ENCODE data around the gene WDR4.
"Not testable (repeated sequence)": the region's sequence is repeated elsewhere in the genome, so short reads cannot be mapped to it uniquely, and the experiment has no call there.

The WDR4 gene

GRCh38 chr21:42878993-42879787, at the start of gene WDR4:
WDR4 (minus strand) TSS chr21:42879539; CDS start chr21:42879495, 44 bp downstream.
- peak; percentile 93 for DNase-seq

DNA sequence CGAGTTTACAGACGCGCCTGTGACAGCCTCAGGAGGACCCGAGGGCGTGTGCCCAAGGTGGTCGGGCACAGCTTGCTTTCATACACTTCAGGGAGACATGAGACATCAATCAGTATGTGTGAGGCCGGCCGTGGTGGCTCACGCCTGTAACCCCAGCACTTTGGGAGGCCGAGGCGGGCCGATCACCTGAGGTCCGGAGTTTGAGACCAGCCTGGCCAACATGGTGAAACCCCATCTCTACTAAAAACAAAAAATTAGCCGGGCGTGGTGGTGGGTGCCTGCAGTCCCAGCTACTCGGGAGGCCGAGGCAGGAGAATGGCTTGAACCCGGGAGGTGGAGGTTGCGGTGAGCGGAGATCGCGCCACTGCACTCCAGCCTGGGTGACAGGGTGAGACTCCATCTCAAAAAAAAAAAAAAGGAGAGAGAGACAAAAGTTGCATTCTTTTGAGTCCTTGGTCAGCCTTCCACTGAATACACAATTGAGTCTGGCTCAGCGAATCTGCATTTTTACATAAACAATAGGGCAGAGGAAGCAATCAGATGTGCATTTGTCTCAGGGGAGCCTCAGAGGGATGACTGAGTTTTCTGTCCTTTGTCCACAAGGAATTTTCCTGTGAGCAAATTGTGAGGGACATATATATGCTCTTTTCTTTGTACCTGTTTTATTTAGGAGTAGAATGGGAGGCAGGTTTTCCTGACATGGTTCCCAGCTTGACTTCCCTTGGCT, 48.3 kb upstream of the WDR4 start:
- not testable (repeated sequence) for DNase-seq

- no peak for DNase-seq
These were observed 46.0 kb upstream of the WDR4 start, which contains the start of gene ERVH48-1 for GRCh38 chr21:42925114-42925926. ERVH48-1 (minus strand) TSS chr21:42925630; CDS start chr21:42919006, 6,624 bp downstream.

DNA sequence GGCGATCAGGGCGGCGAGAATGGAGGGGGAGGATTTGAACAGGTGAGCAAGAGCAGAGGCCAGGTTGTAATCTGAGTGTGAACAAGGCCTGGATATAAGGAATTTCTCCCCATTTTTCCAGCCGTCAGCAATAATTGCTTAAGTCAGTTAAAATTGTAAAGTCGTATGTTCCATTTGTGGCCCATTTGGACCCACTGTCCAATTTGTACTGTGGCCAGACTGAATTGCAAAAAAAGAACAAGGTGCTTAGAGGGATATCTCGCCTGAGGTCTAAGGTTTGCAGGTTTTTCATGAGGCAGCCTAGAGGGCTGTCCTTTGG, 45.1 kb upstream of the WDR4 start:
- DNase-seq: no peak

GRCh38 chr21:42923553-42924432, 44.5 kb upstream of the WDR4 start:
- peak; percentile 31 for DNase-seq

DNA sequence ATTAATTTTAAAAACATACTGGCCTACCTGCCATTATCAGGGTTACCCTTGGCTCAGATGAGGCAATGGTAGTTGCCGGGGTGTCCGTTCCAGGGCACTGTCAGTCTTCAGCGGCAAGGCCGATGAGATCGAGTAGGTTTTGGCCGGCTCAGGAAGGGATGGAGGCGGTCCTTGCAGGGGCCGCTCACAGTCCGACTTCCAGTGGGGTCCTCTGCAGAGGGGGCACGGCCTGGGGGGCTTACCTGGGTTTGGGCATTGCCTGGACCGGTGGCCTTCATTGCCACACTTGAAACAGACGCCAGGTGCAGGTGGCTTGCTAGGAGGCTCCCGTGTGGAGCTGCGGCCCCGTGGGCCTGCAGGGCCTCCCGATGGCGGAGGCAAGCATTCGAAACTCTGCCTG, 43.6 kb upstream of the WDR4 start:
- DNase-seq: no peak

DNA sequence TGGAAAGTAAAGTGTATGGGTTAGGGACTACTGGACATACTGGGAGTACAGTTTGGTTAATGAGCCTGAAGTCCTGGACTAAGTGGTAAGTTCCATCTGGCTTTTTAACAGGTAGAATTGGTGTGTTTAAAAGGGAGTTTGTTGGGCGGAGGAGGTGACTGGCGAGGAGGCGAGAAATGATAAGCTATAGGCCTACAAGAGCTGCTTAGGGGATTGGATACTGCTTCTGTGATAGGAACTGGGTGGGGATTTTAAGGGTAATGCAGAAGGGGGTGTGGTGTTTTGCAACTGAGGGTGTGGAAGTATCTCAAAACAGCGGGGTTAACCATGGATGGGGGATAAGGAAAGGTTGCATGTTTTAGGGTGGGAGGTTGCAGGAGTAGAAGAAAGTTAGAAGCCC, 42.6 kb upstream of the WDR4 start:
- no peak for DNase-seq

GRCh38 chr21:42918291-42918690, 39.0 kb upstream of the WDR4 start:
- DNase-seq: no peak

DNA sequence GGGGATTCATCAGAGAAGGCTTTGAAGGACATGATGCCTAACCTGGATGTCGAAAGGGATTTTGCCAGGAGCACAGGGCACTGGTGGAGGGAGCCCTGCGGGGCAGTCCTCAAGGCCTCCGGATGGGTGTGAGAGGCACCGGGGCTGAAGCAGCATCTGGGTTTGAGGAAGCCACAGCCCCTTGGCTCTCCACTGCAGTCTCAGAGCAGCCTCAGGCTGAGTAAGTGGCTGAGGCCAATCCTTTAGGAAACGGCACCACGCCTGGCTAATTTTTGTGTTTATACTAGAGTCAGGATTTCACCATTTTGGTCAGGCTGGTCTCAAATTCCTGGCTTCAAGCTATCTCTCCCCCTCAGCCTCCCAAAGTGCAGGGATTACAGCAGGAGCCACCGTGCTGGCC, 34.1 kb upstream of the WDR4 start:
- DNase-seq: no peak

DNA sequence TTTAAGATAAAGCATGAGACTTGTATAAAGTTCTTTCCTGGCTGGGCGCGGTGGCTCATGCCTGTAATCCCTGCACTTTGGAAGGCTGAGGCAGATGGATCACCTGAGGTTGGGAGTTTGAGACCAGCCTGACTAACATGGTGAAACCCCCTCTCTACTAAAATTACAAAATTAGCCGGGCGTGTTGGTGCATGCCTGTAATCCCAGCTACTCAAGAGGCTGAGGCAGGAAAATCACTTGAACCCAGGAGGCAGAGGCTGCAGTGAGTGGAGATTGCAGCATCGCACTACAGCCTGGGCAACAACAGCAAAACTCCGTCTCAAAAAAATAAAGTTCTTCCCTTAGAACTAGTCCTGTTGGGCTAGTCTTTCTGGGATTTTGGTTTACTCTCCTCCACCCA, 32.6 kb upstream of the WDR4 start:
- DNase-seq: not testable (repeated sequence)

GRCh38 chr21:42908484-42908883, 29.1 kb upstream of the WDR4 start:
- DNase-seq: not testable (repeated sequence)

- DNase-seq: no peak
These were observed 26.9 kb upstream of the WDR4 start for GRCh38 chr21:42906233-42906632.

- no peak for DNase-seq
These were observed 25.9 kb upstream of the WDR4 start for GRCh38 chr21:42905195-42905594.

GRCh38 chr21:42903817-42904216, 24.5 kb upstream of the WDR4 start:
- DNase-seq: no peak

DNA sequence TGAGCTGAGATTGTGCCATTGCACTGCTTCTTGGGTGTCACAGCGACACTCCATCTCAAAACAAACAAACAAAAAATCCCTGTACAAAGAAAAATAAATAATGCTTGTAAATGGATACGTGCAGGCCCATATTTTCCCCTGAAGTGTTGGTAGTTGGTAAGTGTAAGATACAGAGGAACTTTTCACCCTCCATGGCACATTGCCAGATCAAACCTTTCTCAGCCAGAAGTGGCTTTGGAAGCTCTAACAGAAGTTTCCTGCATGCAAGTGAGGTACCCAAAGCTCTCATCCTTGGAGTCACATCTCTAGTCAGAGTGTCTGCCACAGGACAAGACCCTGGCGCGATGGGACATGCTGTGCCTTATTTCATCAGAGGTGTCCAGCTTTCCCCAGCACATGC, 21.1 kb upstream of the WDR4 start:
- no peak for DNase-seq

- DNase-seq: peak; percentile 98
These were observed 13.8 kb upstream of the WDR4 start, which contains the start of gene NDUFV3 for GRCh38 chr21:42892931-42893755. NDUFV3 (plus strand) TSS chr21:42893309; CDS start chr21:42893334, 25 bp downstream.

GRCh38 chr21:42892582-42892930, 13.2 kb upstream of the WDR4 start:
- no peak for DNase-seq

- DNase-seq: no peak
These were observed 8.0 kb upstream of the WDR4 start for GRCh38 chr21:42887326-42887725.

DNA sequence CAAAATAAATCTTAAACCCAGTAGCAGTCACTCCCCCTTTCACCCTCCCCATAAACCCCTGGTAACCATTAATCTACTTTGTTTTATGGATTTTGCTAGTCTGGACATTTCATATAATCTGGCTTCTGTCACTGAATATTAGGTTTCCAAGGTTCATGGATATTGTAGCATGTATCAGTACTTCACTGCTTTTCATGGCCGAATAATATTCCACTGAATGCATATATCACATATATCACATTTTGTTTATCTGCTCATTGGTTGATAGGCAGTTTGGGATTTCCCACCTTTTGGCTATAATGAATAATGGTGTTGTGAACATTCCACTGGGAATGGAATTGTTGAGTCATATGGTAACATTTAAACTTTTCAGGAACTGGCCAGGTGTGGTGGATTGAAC, 4.6 kb upstream of the WDR4 start:
- no peak for DNase-seq

- no peak for DNase-seq
These were observed 1.0 kb upstream of the WDR4 start for GRCh38 chr21:42880352-42880751.

- DNase-seq: no peak
These were observed 704 bp downstream of the WDR4 start for GRCh38 chr21:42878678-42878992.

DNA sequence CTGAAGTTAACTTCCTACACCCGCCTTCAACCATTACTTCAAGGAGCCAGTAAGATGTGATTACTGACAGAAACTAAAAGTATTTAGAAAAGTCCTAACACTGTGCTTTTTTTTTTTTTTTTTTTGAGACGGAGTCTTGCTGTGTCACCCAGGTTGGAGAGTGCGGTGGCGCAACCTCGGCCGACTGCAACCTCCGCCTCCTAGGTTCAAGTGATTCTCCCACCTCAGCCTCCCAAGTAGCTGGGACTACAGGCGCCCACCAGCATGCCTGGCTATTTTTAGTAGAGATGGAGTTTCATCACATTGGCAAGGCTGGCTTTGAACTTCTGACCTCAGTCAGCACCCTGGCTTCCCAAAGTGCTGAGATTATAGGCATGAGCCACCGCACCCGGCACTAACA, 3.5 kb downstream of the WDR4 start:
- DNase-seq: not testable (repeated sequence)

All from NCI-H2227 treated with DMSO at 0.1 percent for 48 hours (cell line).